ENCODE measurements around the gene PCDHGB7. TPM values are rescaled to one million over a fixed set of nuclear protein-coding genes. Genes with fewer than 3 reads are reported as not detected.

Gene PCDHGB7
- total and polyA plus RNA-seq, 4 donors = 0.74 to 3.1 (median 1.2) TPM

- DNase-seq (ENCODE audit: low spot score) = no peak
- H3K4me1 ChIP-seq (ENCODE audit: control insufficient read depth in 4 of 4, insufficient read depth in 4 of 4, low read length in 3 of 4) = peaks cover 0 to 6% (median 2%) of the 10 kb centered on the region in 4 donors
- no peak for TF ChIP-seq GABPA (IDR thresholded peaks at IDR 0.05 in 1 of 2, conservative IDR thresholded peaks at IDR 0.05 in 1 of 2)
- no peak for TF ChIP-seq TAF1 (conservative IDR thresholded peaks at IDR 0.05)
- no peak for TF ChIP-seq ZBTB33 (IDR thresholded peaks at IDR 0.05)
- TF ChIP-seq JUND (IDR thresholded peaks at IDR 0.05) = no peak
- TF ChIP-seq ATF3 (IDR thresholded peaks at IDR 0.05) = no peak
- no peak for TF ChIP-seq HNF4G (IDR thresholded peaks at IDR 0.05)
- no peak for TF ChIP-seq REST (IDR thresholded peaks at IDR 0.05)
- no peak for TF ChIP-seq EGR1 (IDR thresholded peaks at IDR 0.05; ENCODE audit: low read depth in 2 of 2)
- no peak for TF ChIP-seq NR2F2 (IDR thresholded peaks at IDR 0.05)
- no peak for TF ChIP-seq YY1 (IDR thresholded peaks at IDR 0.05)
- no peak for TF ChIP-seq CTCF (IDR thresholded peaks at IDR 0.05; ENCODE audit: low read depth, low read length, missing input control)
- TF ChIP-seq FOXA1 (IDR thresholded peaks at IDR 0.05) = no peak
- no peak for TF ChIP-seq FOXA2 (IDR thresholded peaks at IDR 0.05)
- no peak for TF ChIP-seq SP1 (IDR thresholded peaks at IDR 0.05)
- no peak for TF ChIP-seq RXRA (IDR thresholded peaks at IDR 0.05)
- no peak for TF ChIP-seq MAX (IDR thresholded peaks at IDR 0.05)
- peaks cover 23 to 56% (median 27%) of the 10 kb centered on the region in 4 donors for H3K9me3 ChIP-seq (ENCODE audit: control insufficient read depth in 4 of 4, low read length in 3 of 4)
- no peaks in the 10 kb centered on the region for H3K36me3 ChIP-seq (ENCODE audit: control insufficient read depth in 4 of 4, insufficient read depth in 3 of 4, low read depth in 1 of 4, low read length in 3 of 4)
- H3K9ac ChIP-seq (ENCODE audit: low read depth in 1 of 2, low read length in 2 of 2) = no peak overlapping the region
- peaks cover 0 to 2% (median 0%) of the 10 kb centered on the region in 4 donors for H3K27me3 ChIP-seq (ENCODE audit: control insufficient read depth in 4 of 4, insufficient read depth in 4 of 4, low read length in 3 of 4)
- H3K4me3 ChIP-seq (ENCODE audit: low read depth in 1 of 3, low read length in 3 of 3) = no peak overlapping the region
- no peak overlapping the region for H3K27ac ChIP-seq (ENCODE audit: low read depth in 1 of 2, low read length in 2 of 2)
- 81% methylated on average over 3 of the region's 3 CpGs for WGBS
Measured at GRCh38 chr5:141411575-141411974, 5.9 kb upstream of the PCDHGB7 start.

Measured in liver (tissue), 9 donors.